IPS-NIHi11 (cell line): Measurements from ENCODE around the gene GTF2F1.
"Not testable (repeated sequence)": the region's sequence is repeated elsewhere in the genome, so short reads cannot be mapped to it uniquely, and the experiment has no call there.

Experiments
- DNase-seq: peaks from one replicate; pipeline ENCODE4 v3.0.0; 2012; ENCODE audit warnings: mixed read lengths, low spot score

Gene GTF2F1

GRCh38 chr19:6393074-6393982, at the start of gene GTF2F1:
TSS of gene GTF2F1 (minus strand) at chr19:6393164. CDS start at chr19:6392995, 169 bp downstream.
- DNase-seq = peak; percentile 96

- DNase-seq = no peak
Measured at GRCh38 chr19:6442087-6442688, 49.2 kb upstream of the GTF2F1 start.

- DNase-seq = no peak
Measured at GRCh38 chr19:6440905-6441304, 47.9 kb upstream of the GTF2F1 start.

- DNase-seq = no peak
Measured at GRCh38 chr19:6439743-6440142, 46.8 kb upstream of the GTF2F1 start.

GRCh38 chr19:6433663-6434062, 40.7 kb upstream of the GTF2F1 start, which contains the start of gene SLC25A41:
TSS of gene SLC25A41 (minus strand) at chr19:6433763. CDS start at chr19:6433693, 70 bp downstream.
- DNase-seq = no peak

GRCh38 chr19:6433165-6433564, 40.2 kb upstream of the GTF2F1 start:
- DNase-seq = no peak

- no peak for DNase-seq
Measured at GRCh38 chr19:6431891-6432290, 38.9 kb upstream of the GTF2F1 start.

- no peak for DNase-seq
Measured at GRCh38 chr19:6429419-6430221, 36.7 kb upstream of the GTF2F1 start.

GRCh38 chr19:6428692-6429418, 35.9 kb upstream of the GTF2F1 start:
- not testable (repeated sequence) for DNase-seq

- no peak for DNase-seq
Measured at GRCh38 chr19:6427131-6427530, 34.2 kb upstream of the GTF2F1 start.

- no peak for DNase-seq
Measured at GRCh38 chr19:6425732-6426620, 33.0 kb upstream of the GTF2F1 start.

- DNase-seq = peak; percentile 98
Measured at GRCh38 chr19:6424939-6425731, 32.2 kb upstream of the GTF2F1 start.

- DNase-seq = peak; percentile 79
Measured at GRCh38 chr19:6424195-6424938, 31.4 kb upstream of the GTF2F1 start, which contains the start of gene KHSRP. TSS of gene KHSRP (minus strand) at chr19:6424811. CDS start at chr19:6424701, 110 bp downstream.

- peak; percentile 71 for DNase-seq
Measured at GRCh38 chr19:6423499-6424194, 30.7 kb upstream of the GTF2F1 start.

- no peak for DNase-seq
Measured at GRCh38 chr19:6421075-6422014, 28.4 kb upstream of the GTF2F1 start.

- no peak for DNase-seq
Measured at GRCh38 chr19:6418562-6418932, 25.6 kb upstream of the GTF2F1 start.
